Measurements from ENCODE around the gene BTAF1. TPM values are rescaled to one million over a fixed set of nuclear protein-coding genes. Genes with fewer than 3 reads are reported as not detected.
A peak's percentile ranks its signal among the peaks of the same experiment; 100 is the strongest.
"Not testable (repeated sequence)": the region's sequence is repeated elsewhere in the genome, so short reads cannot be mapped to it uniquely, and the experiment has no call there.

Gene BTAF1
- total RNA-seq, 1 donor from 2014 or later: 16.0 TPM

GRCh38 chr10:91976317-91977051 is 52.9 kb downstream of the BTAF1 start:
- ATAC-seq (no peak), DNase-seq (ENCODE audit: low spot score) (no peak)

- ATAC-seq (no peak), DNase-seq (ENCODE audit: low spot score) (no peak)
Measured at GRCh38 chr10:91977491-91977890, 53.9 kb downstream of the BTAF1 start.

GRCh38 chr10:91978585-91978984 is 55.0 kb downstream of the BTAF1 start:
- no peak for DNase-seq (ENCODE audit: low spot score)
- ATAC-seq: no peak

GRCh38 chr10:91980319-91980718 is 56.7 kb downstream of the BTAF1 start:
- ATAC-seq (no peak), DNase-seq (ENCODE audit: low spot score) (no peak)

GRCh38 chr10:91983416-91983815 is 59.8 kb downstream of the BTAF1 start:
- no peak for DNase-seq (ENCODE audit: low spot score)
- ATAC-seq: no peak

GRCh38 chr10:91987397-91988037 is 63.9 kb downstream of the BTAF1 start:
- ATAC-seq: no peak

GRCh38 chr10:91992031-91992430 is 68.5 kb downstream of the BTAF1 start:
- no peak for ATAC-seq
- no peak for DNase-seq (ENCODE audit: low spot score)

More at GRCh38 chr10:91987397-91988037, 63.9 kb downstream of the BTAF1 start:
- DNase-seq (ENCODE audit: low spot score): no peak

GRCh38 chr10:91996266-91996665 is 72.7 kb downstream of the BTAF1 start:
- DNase-seq (ENCODE audit: low spot score) (no peak), ATAC-seq (no peak)

GRCh38 chr10:92001581-92001980 is 78.0 kb downstream of the BTAF1 start:
- DNase-seq (ENCODE audit: low spot score): no peak
- ATAC-seq: no peak

GRCh38 chr10:92001995-92002394 is 78.4 kb downstream of the BTAF1 start:
- ATAC-seq: no peak
- DNase-seq (ENCODE audit: low spot score): no peak

- no peak for DNase-seq (ENCODE audit: low spot score)
- no peak for ATAC-seq
Measured at GRCh38 chr10:92003258-92003657, 79.7 kb downstream of the BTAF1 start.

- peak; percentile 69 for ATAC-seq
- no peak for DNase-seq (ENCODE audit: low spot score)
Measured at GRCh38 chr10:92005978-92006377, 82.4 kb downstream of the BTAF1 start.

- DNase-seq (ENCODE audit: low spot score): no peak
- no peak for ATAC-seq
Measured at GRCh38 chr10:92009445-92009844, 85.9 kb downstream of the BTAF1 start.

GRCh38 chr10:92010047-92010735 is 86.6 kb downstream of the BTAF1 start:
- no peak for DNase-seq (ENCODE audit: low spot score)
- ATAC-seq: no peak

- DNase-seq (ENCODE audit: low spot score) (no peak), ATAC-seq (no peak)
Measured at GRCh38 chr10:92011560-92012214, 88.1 kb downstream of the BTAF1 start.

GRCh38 chr10:92014620-92015019 is 91.0 kb downstream of the BTAF1 start:
- ATAC-seq (no peak), DNase-seq (ENCODE audit: low spot score) (no peak)

- no peak for ATAC-seq
- DNase-seq (ENCODE audit: low spot score): no peak
Measured at GRCh38 chr10:92024700-92025099, 101.1 kb downstream of the BTAF1 start.

GRCh38 chr10:92025340-92025739 is 101.8 kb downstream of the BTAF1 start:
- DNase-seq (ENCODE audit: low spot score); ATAC-seq: not testable (repeated sequence)

GRCh38 chr10:92027141-92027540 is 103.6 kb downstream of the BTAF1 start:
- ATAC-seq: no peak
- DNase-seq (ENCODE audit: low spot score): no peak

GRCh38 chr10:92031580-92031979 is 108.0 kb downstream of the BTAF1 start:
- ATAC-seq (no peak), DNase-seq (ENCODE audit: low spot score) (no peak)

- not testable (repeated sequence) for ATAC-seq; DNase-seq (ENCODE audit: low spot score)
Measured at GRCh38 chr10:92033070-92033469, 109.5 kb downstream of the BTAF1 start.
